Upper lobe of left lung (tissue), 6 donors: Measurements from ENCODE around the gene EML1. TPM values are rescaled to one million over a fixed set of nuclear protein-coding genes. Genes with fewer than 3 reads are reported as not detected.

Source experiments
- ATAC-seq, 2 donors: fragments of 200-7000 bp; cut with Tn5 transposase; one replicate each; pipeline ENCODE4 v1.9.1; 2022; ENCODE audit warnings: mild to moderate bottlenecking in 2 of 2, moderate library complexity in 2 of 2; ENCODE audit not compliant: low FRiP score in 2 of 2
- DNase-seq, 2 donors: peaks; one replicate each; pipeline ENCODE4 v3.0.0-alpha.2; 2019 to 2020
- H3K27ac ChIP-seq, 4 donors: fragments of 200-600 bp; sonication (generic); one replicate each; pipeline ENCODE4 v1.5.1; 2016 to 2019
- H3K27me3 ChIP-seq, 4 donors: fragments of 200-600 bp; sonication (generic); one replicate each; pipeline ENCODE4 v1.5.1; 2017 to 2019
- H3K36me3 ChIP-seq, 4 donors: fragments of 200-600 bp; sonication (generic); one replicate each; pipeline ENCODE4 v1.5.1; 2016 to 2019
- H3K4me1 ChIP-seq, 4 donors: fragments of 200-600 bp; sonication (generic); one replicate each; pipeline ENCODE4 v1.5.1; 2018 to 2019
- H3K4me3 ChIP-seq, 4 donors: fragments of 200-600 bp; sonication (generic); one replicate each; pipeline ENCODE4 v1.5.1; 2017 to 2019; ENCODE audit warnings: mild to moderate bottlenecking in 2 of 4, moderate library complexity in 1 of 4
- H3K9me3 ChIP-seq, 4 donors: fragments of 200-600 bp; sonication (generic); one replicate each; pipeline ENCODE4 v1.5.1; 2018 to 2019
- CTCF ChIP-seq, 6 experiments: fragments of 450-650 bp in 4 of 6; fragments of 200-600 bp in 2 of 6; sonication (generic) in 2 of 6; IDR thresholded peaks; one replicate each; pipeline ENCODE4 v1.5.1; 2016 to 2019; ENCODE audit warnings: antibody characterized with exemption in 6 of 6
- EP300 ChIP-seq, 4 donors: sonication (generic); formaldehyde crosslinking; IDR thresholded peaks; one replicate each; pipeline ENCODE4 v1.5.1; 2017; ENCODE audit warnings: antibody characterized with exemption in 4 of 4, control low read depth in 2 of 4
- POLR2A ChIP-seq, 4 donors: fragments of 450-650 bp; IDR thresholded peaks; one replicate each; pipeline ENCODE4 v1.5.1; 2016 to 2017; ENCODE audit warnings: antibody characterized with exemption in 4 of 4, mild to moderate bottlenecking in 2 of 4
- POLR2AphosphoS5 ChIP-seq, 2 donors: sonication (generic); formaldehyde crosslinking; IDR thresholded peaks; one replicate each; pipeline ENCODE4 v1.5.1; 2017; ENCODE audit warnings: antibody characterized with exemption in 2 of 2
- WGBS, 2 donors: methylation state at CpG; one replicate each; pipeline ENCODE4 v1.1.5; 2017 to 2018; 5-methylcytosine and 5-hydroxymethylcytosine counted together
- total RNA-seq, 6 donors: library from RNA; depleted of rRNA in 4 of 6; stranded (reverse); fragments of >200 nt in 4 of 6; gene quantifications; one replicate each; pipeline versions ENCODE4 v1.1.0 to v1.2.1, GENCODE V29; 2016 to 2021
- donor health status: DM: no; HTN: no; CAD: no; lungs with moderate emphysema.
- donor health status: DM: no; HTN: yes; CAD: no; lungs with severe emphysema.

The EML1 gene
- total RNA-seq, 6 donors from 2014 or later: 22.2 to 55.5 (median 36.4) TPM

- WGBS, 2 donors: 92% methylated on average over 3 of the region's 3 CpGs
- no peaks in the 10 kb centered on the region for H3K4me1 ChIP-seq
- H3K4me3 ChIP-seq: no peak overlapping the region
- no peaks in the 10 kb centered on the region for H3K27me3 ChIP-seq
- peaks cover 0 to 4% (median 0%) of the 10 kb centered on the region in 4 donors for H3K36me3 ChIP-seq
- no peak for DNase-seq
- H3K27ac ChIP-seq: no peak overlapping the region
- no peak for ATAC-seq
- no peak for TF ChIP-seq CTCF (IDR thresholded peaks at IDR 0.05)
- no peak for TF ChIP-seq POLR2AphosphoS5 (IDR thresholded peaks at IDR 0.05)
- no peak for TF ChIP-seq POLR2A (IDR thresholded peaks at IDR 0.05)
- TF ChIP-seq EP300 (IDR thresholded peaks at IDR 0.05): no peak
- H3K9me3 ChIP-seq: no peaks in the 10 kb centered on the region
These were observed 77.4 kb downstream of the EML1 start for GRCh38 chr14:99870617-99871016.

- Histone ChIP-seq H3K36me3 (no peaks in the 10 kb centered on the region), H3K4me1 (no peaks in the 10 kb centered on the region), H3K4me3 (no peak overlapping the region), H3K27ac (no peak overlapping the region), H3K9me3 (no peaks in the 10 kb centered on the region), H3K27me3 (no peaks in the 10 kb centered on the region)
- 83 to 87% methylated on average over 11 of the region's 11 CpGs for WGBS, 2 donors
- no peak for ATAC-seq
- peak in 1 of 2 donors; percentile 27 for DNase-seq
- TF ChIP-seq CTCF (IDR thresholded peaks at IDR 0.05): no peak
- TF ChIP-seq POLR2AphosphoS5 (IDR thresholded peaks at IDR 0.05): no peak
- no peak for TF ChIP-seq POLR2A (IDR thresholded peaks at IDR 0.05)
- no peak for TF ChIP-seq EP300 (IDR thresholded peaks at IDR 0.05)
These were observed 78.6 kb downstream of the EML1 start for GRCh38 chr14:99871771-99872170.

- H3K9me3 ChIP-seq: no peaks in the 10 kb centered on the region
- WGBS, 2 donors: 72 to 83% methylated on average over 6 of the region's 6 CpGs
These were observed 79.7 kb downstream of the EML1 start for GRCh38 chr14:99872786-99873440.

GRCh38 chr14:99873653-99874052 is 80.4 kb downstream of the EML1 start:
- Histone ChIP-seq H3K9me3 (no peaks in the 10 kb centered on the region), H3K27ac (no peak overlapping the region), H3K4me1 (no peaks in the 10 kb centered on the region), H3K36me3 (no peaks in the 10 kb centered on the region), H3K4me3 (no peak overlapping the region), H3K27me3 (no peaks in the 10 kb centered on the region)
- TF ChIP-seq POLR2AphosphoS5 (IDR thresholded peaks at IDR 0.05) (no peak), POLR2A (IDR thresholded peaks at IDR 0.05) (no peak), CTCF (IDR thresholded peaks at IDR 0.05) (no peak), EP300 (IDR thresholded peaks at IDR 0.05) (no peak)
- DNase-seq (no peak), ATAC-seq (no peak)
- 91 to 94% methylated on average over 4 of the region's 4 CpGs for WGBS, 2 donors

More at GRCh38 chr14:99872786-99873440, 79.7 kb downstream of the EML1 start:
- Histone ChIP-seq H3K4me1 (no peaks in the 10 kb centered on the region), H3K27ac (no peak overlapping the region), H3K4me3 (no peak overlapping the region), H3K27me3 (no peaks in the 10 kb centered on the region), H3K36me3 (no peaks in the 10 kb centered on the region)
- no peak for TF ChIP-seq POLR2A (IDR thresholded peaks at IDR 0.05)
- TF ChIP-seq POLR2AphosphoS5 (IDR thresholded peaks at IDR 0.05): no peak
- TF ChIP-seq EP300 (IDR thresholded peaks at IDR 0.05): no peak
- TF ChIP-seq CTCF (IDR thresholded peaks at IDR 0.05): no peak
- no peak for ATAC-seq
- DNase-seq: no peak

- Histone ChIP-seq H3K27me3 (no peaks in the 10 kb centered on the region), H3K9me3 (no peaks in the 10 kb centered on the region), H3K4me1 (no peaks in the 10 kb centered on the region), H3K36me3 (no peaks in the 10 kb centered on the region), H3K27ac (no peak overlapping the region), H3K4me3 (no peak overlapping the region)
- DNase-seq (no peak), ATAC-seq (no peak)
- 78 to 83% methylated on average over 4 of the region's 4 CpGs for WGBS, 2 donors
- no peak for TF ChIP-seq POLR2AphosphoS5 (IDR thresholded peaks at IDR 0.05)
- no peak for TF ChIP-seq CTCF (IDR thresholded peaks at IDR 0.05)
- no peak for TF ChIP-seq POLR2A (IDR thresholded peaks at IDR 0.05)
- TF ChIP-seq EP300 (IDR thresholded peaks at IDR 0.05): no peak
These were observed 81.1 kb downstream of the EML1 start for GRCh38 chr14:99874306-99874705.
